MM.1S (cell line): Measurements from ENCODE around the gene HOXA2.

Source experiments
- CTCF ChIP-seq: fragments of 300-600 bp; sonication (generic); IDR thresholded peaks from 2 replicates; pipeline ENCODE4 v1.5.1; 2016; ENCODE audit warnings: antibody characterized with exemption, low read length, mixed read lengths
- EZH2phosphoT487 ChIP-seq: fragments of 300-600 bp; sonication (generic); IDR thresholded peaks from 2 replicates; pipeline ENCODE4 v1.6.1; 2018; ENCODE audit warnings: antibody characterized with exemption, low read length

DNA sequence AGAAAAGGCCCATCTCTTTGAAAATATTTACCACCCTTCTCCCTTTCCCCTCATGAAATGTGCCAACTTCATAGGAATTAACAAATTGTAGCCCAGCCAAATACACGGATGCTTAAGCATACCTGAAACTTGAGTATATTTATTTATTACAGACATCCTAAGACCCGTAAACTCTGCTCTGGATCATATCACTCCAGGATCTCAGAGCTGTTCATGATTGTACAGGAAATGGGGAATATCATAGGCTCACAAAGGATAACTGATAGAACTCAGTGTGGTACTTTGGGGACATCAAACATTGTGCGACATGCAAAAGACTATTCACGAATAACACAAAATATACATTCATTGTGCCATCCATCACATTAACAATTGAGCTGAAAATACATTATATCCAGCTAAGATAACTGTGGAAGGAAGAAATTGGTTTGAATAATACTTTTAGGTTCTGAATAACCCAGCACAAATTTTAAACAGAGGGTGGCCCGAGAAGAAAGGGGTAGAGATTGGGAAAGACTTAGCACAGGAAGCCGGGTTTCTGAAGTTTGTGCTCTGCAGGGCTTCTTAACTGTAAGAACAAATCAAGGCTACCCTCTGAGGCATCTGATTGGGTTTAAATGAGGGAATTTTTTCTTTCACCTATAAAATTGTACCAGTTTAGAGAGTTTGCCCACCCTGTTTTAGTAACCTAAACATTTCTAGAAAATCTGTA is 9.1 kb downstream of the HOXA2 start:
- TF ChIP-seq CTCF (no peak), EZH2phosphoT487 (no peak)
